ENCODE measurements around the gene CHN2.
A peak's percentile ranks its signal among the peaks of the same experiment; 100 is the strongest.

CHN2 gene

GRCh38 chr7:29340696-29341095 lies 146.1 kb downstream of the CHN2 start:
- DNase-seq: no peak

- no peak for DNase-seq
Observed at GRCh38 chr7:29341156-29341555, 146.6 kb downstream of the CHN2 start.

- DNase-seq: no peak
Observed at GRCh38 chr7:29342761-29343160, 148.2 kb downstream of the CHN2 start.

GRCh38 chr7:29343399-29343798 lies 148.8 kb downstream of the CHN2 start:
- no peak for DNase-seq

- no peak for DNase-seq
Observed at GRCh38 chr7:29344334-29344978, 149.9 kb downstream of the CHN2 start.

- DNase-seq: no peak
Observed at GRCh38 chr7:29345590-29345989, 151.0 kb downstream of the CHN2 start.

GRCh38 chr7:29346231-29346978 lies 151.8 kb downstream of the CHN2 start:
- no peak for DNase-seq

- no peak for DNase-seq
Observed at GRCh38 chr7:29349362-29349761, 154.8 kb downstream of the CHN2 start.

GRCh38 chr7:29350351-29350750 lies 155.8 kb downstream of the CHN2 start:
- no peak for DNase-seq

GRCh38 chr7:29352041-29352440 lies 157.5 kb downstream of the CHN2 start:
- DNase-seq: no peak

GRCh38 chr7:29353810-29354209 lies 159.2 kb downstream of the CHN2 start:
- DNase-seq: no peak

- peak; percentile 84 for DNase-seq
Observed at GRCh38 chr7:29354340-29354739, 159.8 kb downstream of the CHN2 start.

GRCh38 chr7:29355388-29355787 lies 160.8 kb downstream of the CHN2 start:
- no peak for DNase-seq

GRCh38 chr7:29356631-29357030 lies 162.1 kb downstream of the CHN2 start:
- DNase-seq: peak; percentile 20

- DNase-seq: peak; percentile 9
Observed at GRCh38 chr7:29359482-29360093, 165.0 kb downstream of the CHN2 start.

GRCh38 chr7:29360633-29361625 lies 166.4 kb downstream of the CHN2 start:
- DNase-seq: peak; percentile 22

- no peak for DNase-seq
Observed at GRCh38 chr7:29362380-29362779, 167.8 kb downstream of the CHN2 start.

GRCh38 chr7:29363636-29364425 lies 169.3 kb downstream of the CHN2 start:
- no peak for DNase-seq

GRCh38 chr7:29364661-29365060 lies 170.1 kb downstream of the CHN2 start:
- DNase-seq: no peak

GRCh38 chr7:29365423-29365822 lies 170.8 kb downstream of the CHN2 start:
- DNase-seq: no peak

GRCh38 chr7:29367784-29368183 lies 173.2 kb downstream of the CHN2 start:
- peak; percentile 3 for DNase-seq

- DNase-seq: peak; percentile 44
Observed at GRCh38 chr7:29369909-29370488, 175.4 kb downstream of the CHN2 start.
